K562 (cell line): Measurements from ENCODE around the gene NMT1. TPM values are rescaled to one million over a fixed set of nuclear protein-coding genes. Genes with fewer than 3 reads are reported as not detected.

ENCODE experiments used
- ATF7 ChIP-seq: fragments of 450-650 bp; IDR thresholded peaks from 2 replicates; pipeline ENCODE4 v1.7.1; 2014; ENCODE audit warnings: mild to moderate bottlenecking, moderate library complexity
- CAMTA2 ChIP-seq: fragments of 250-450 bp; sonication (Bioruptor Pico); conservative IDR thresholded peaks from 2 replicates; pipeline ENCODE4 v1.5.1; 2022
- CCNT2 ChIP-seq: IDR thresholded peaks from 2 replicates; pipeline ENCODE4 v1.6.1; 2011; ENCODE audit warnings: borderline replicate concordance, low read depth, mild to moderate bottlenecking, moderate library complexity, mixed read lengths, low read length; ENCODE audit not compliant: insufficient read length; ENCODE audit errors: extremely low read depth
- KDM1A ChIP-seq, 2 experiments: fragments of 450-650 bp; IDR thresholded peaks; 2 replicates each; pipeline ENCODE4 v1.6.1; 2016; ENCODE audit warnings: mild to moderate bottlenecking in 2 of 2
- KDM5B ChIP-seq: fragments of 200-600 bp; sonication (generic); IDR thresholded peaks from 2 replicates; pipeline ENCODE4 v1.6.1; 2012; ENCODE audit warnings: low read depth, mild to moderate bottlenecking, moderate library complexity, low read length, control low read depth, inconsistent platforms; ENCODE audit not compliant: insufficient replicate concordance
- MTF1 ChIP-seq: fragments of 250-450 bp; sonication (Bioruptor Pico); IDR thresholded peaks from 2 replicates; pipeline ENCODE4 v1.9.0; 2021; ENCODE audit warnings: moderate library complexity, mild to moderate bottlenecking, inconsistent platforms, borderline replicate concordance
- RBM39 ChIP-seq: fragments of 200-400 bp; formaldehyde crosslinking; optimal IDR thresholded peaks from 2 replicates; pipeline ENCODE3; 2018; ENCODE audit warnings: low read depth, low read length
- STAT5A ChIP-seq: IDR thresholded peaks from 2 replicates; pipeline ENCODE4 v1.6.1; 2012; ENCODE audit warnings: low read length, inconsistent platforms, borderline replicate concordance
- TCFL5 ChIP-seq: fragments of 250-450 bp; sonication (Bioruptor Pico); conservative IDR thresholded peaks from 2 replicates; pipeline ENCODE4 v1.6.1; 2021; ENCODE audit warnings: mild to moderate bottlenecking, moderate library complexity, matching md5 sums
- TOE1 ChIP-seq, 2 experiments: fragments of 450-650 bp in 1 of 2; sonication (generic) in 1 of 2; formaldehyde crosslinking in 1 of 2; IDR thresholded peaks; 2 replicates each; pipeline versions ENCODE4 v1.7.1 to v1.8.0; 2016 to 2022; ENCODE audit warnings: borderline replicate concordance in 2 of 2, mild to moderate bottlenecking in 2 of 2, antibody characterized with exemption in 1 of 2, inconsistent platforms in 1 of 2, low read depth in 1 of 2, missing genetic modification reagents in 1 of 2, moderate library complexity in 1 of 2
- ZNF408 ChIP-seq: fragments of 250-450 bp; sonication (Bioruptor Pico); IDR thresholded peaks from 2 replicates; pipeline ENCODE4 v1.4.0; 2020; ENCODE audit warnings: low read depth, mild to moderate bottlenecking, moderate library complexity
- ZNF695 ChIP-seq: fragments of 450-650 bp; formaldehyde crosslinking; IDR thresholded peaks from 2 replicates; pipeline ENCODE4 v1.4.0; 2020; ENCODE audit warnings: mild to moderate bottlenecking, moderate library complexity
- polyA plus RNA-seq, 8 experiments: library from polyadenylated mRNA; depleted of rRNA in 4 of 8; stranded (reverse) in 5 of 8; unstranded in 3 of 8; fragments of >200 nt; fragmentation: Nextera tagmentation in 2 of 8; fragmentation: Illumina TruSeq in 1 of 8; extraction: Ambion mirVana in 2 of 8; extraction: Trizol in 1 of 8; gene quantifications; 2 replicates each; pipeline versions ENCODE4 v1.2.1 to v1.2.3, GENCODE V29; 2011 to 2014; ENCODE audit warnings: inconsistent platforms in 1 of 8, missing spikeins in 1 of 8
- total RNA-seq, 7 experiments: library from RNA; depleted of rRNA in 6 of 7; stranded (reverse); fragments of >200 nt in 6 of 7; fragmentation: Illumina TruSeq in 2 of 7; extraction: Trizol in 2 of 7; gene quantifications; 2 replicates each; pipeline versions ENCODE4 v1.2.1 to v1.2.3, GENCODE V29; 2011 to 2021; ENCODE audit warnings: low replicate concordance in 1 of 7
- TF ChIP-seq, protein P1 (sequence below): fragments of 450-650 bp; IDR thresholded peaks from 2 replicates; pipeline ENCODE4 v1.6.1; 2018; ENCODE audit warnings: mild to moderate bottlenecking, low read depth; ENCODE audit not compliant: partially characterized antibody
- TF ChIP-seq, protein P2 (sequence below), 3 experiments: fragments of 200-800 bp in 1 of 3; fragments of 250-450 bp in 1 of 3; fragments of 450-650 bp in 1 of 3; sonication (Bioruptor Pico) in 1 of 3; sonication (Bioruptor generic) in 1 of 3; formaldehyde crosslinking in 1 of 3; IDR thresholded peaks; 2 replicates each; pipeline versions ENCODE4 v1.6.1 to v1.8.0; 2016 to 2022; ENCODE audit warnings: mild to moderate bottlenecking in 2 of 3, missing genetic modification characterization in 2 of 3, missing compliant biosample characterization in 1 of 3, moderate library complexity in 1 of 3
- TF ChIP-seq, protein P3 (sequence below): IDR thresholded peaks from 3 replicates; pipeline ENCODE4 v1.6.1; 2011; ENCODE audit warnings: borderline replicate concordance, mild to moderate bottlenecking, moderate library complexity; ENCODE audit not compliant: insufficient read length; ENCODE audit errors: extremely low read depth

Gene NMT1
- total and polyA plus RNA-seq, 9 of the 15 experiments (the other 6 are each of a cell fraction or from before 2014, with no cell fraction given) = 86.7 to 569 (median 213) TPM

DNA sequence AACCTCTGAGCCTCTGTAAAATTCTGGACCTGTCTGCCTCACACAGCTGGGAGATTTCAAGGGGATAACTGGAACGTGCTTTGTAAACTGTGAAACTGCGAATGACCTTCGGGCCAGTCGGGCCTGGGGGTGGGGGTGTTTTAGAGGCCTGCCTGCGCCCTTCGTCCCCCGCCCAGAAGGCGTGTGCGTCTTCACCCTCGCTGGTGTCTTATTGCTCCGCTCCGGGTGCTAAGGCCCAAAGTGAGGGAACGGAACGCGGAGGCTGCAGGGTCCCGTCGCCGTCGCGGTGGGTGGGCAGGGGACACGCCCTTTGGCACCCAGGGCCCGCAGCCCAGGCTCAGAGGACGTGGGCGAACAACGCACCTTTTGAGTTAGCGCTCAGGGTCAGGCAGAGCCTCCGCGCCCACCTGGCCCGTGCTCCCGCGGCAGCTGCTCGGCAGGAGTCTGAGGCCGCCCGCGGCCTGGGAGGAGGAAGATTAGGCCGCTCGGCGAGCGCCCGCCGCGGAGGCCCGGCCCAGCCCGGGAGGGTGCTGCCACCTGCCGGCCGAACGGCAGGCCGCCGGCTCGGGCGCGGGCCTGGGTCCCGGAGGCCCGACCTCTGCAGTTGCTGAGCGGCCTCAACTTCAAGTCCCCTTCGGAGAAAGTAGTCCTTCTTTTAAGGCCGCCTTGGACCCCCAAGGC, 39.4 kb upstream of the NMT1 start (continued):
- no peak for TF ChIP-seq TOE1 (IDR thresholded peaks at IDR 0.05; ENCODE audit: borderline replicate concordance)
- TF ChIP-seq TOE1 (CRISPR knock-in tag; IDR thresholded peaks at IDR 0.05; ENCODE audit: borderline replicate concordance, low read depth) = 0 out of 2 replicates have a peak, but pooled peaks have one; percentile 35
- no peak for TF ChIP-seq KDM1A (IDR thresholded peaks at IDR 0.05)
- TF ChIP-seq CCNT2 = peak; percentile 82
- TF ChIP-seq ZNF408 (CRISPR knock-in tag) = no peak
- TF ChIP-seq, protein P1, sequence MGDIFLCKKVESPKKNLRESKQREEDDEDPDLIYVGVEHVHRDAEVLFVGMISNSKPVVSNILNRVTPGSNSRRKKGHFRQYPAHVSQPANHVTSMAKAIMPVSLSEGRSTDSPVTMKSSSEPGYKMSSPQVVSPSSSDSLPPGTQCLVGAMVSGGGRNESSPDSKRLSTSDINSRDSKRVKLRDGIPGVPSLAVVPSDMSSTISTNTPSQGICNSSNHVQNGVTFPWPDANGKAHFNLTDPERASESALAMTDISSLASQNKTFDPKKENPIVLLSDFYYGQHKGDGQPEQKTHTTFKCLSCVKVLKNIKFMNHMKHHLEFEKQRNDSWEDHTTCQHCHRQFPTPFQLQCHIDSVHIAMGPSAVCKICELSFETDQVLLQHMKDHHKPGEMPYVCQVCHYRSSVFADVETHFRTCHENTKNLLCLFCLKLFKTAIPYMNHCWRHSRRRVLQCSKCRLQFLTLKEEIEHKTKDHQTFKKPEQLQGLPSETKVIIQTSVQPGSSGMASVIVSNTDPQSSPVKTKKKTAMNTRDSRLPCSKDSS = no peak
- no peak; the same call in 1 of the 2 replicates for TF ChIP-seq ATF7
- no peak for TF ChIP-seq CAMTA2 (CRISPR knock-in tag)
- TF ChIP-seq MTF1 = no peak
- no peak for TF ChIP-seq KDM5B
- no peak for TF ChIP-seq STAT5A
- no peak for TF ChIP-seq TCFL5
- TF ChIP-seq, protein P2, sequence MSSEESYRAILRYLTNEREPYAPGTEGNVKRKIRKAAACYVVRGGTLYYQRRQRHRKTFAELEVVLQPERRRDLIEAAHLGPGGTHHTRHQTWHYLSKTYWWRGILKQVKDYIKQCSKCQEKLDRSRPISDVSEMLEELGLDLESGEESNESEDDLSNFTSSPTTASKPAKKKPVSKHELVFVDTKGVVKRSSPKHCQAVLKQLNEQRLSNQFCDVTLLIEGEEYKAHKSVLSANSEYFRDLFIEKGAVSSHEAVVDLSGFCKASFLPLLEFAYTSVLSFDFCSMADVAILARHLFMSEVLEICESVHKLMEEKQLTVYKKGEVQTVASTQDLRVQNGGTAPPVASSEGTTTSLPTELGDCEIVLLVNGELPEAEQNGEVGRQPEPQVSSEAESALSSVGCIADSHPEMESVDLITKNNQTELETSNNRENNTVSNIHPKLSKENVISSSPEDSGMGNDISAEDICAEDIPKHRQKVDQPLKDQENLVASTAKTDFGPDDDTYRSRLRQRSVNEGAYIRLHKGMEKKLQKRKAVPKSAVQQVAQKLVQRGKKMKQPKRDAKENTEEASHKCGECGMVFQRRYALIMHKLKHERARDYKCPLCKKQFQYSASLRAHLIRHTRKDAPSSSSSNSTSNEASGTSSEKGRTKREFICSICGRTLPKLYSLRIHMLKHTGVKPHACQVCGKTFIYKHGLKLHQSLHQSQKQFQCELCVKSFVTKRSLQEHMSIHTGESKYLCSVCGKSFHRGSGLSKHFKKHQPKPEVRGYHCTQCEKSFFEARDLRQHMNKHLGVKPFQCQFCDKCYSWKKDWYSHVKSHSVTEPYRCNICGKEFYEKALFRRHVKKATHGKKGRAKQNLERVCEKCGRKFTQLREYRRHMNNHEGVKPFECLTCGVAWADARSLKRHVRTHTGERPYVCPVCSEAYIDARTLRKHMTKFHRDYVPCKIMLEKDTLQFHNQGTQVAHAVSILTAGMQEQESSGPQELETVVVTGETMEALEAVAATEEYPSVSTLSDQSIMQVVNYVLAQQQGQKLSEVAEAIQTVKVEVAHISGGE (CRISPR knock-in tag; IDR thresholded peaks at IDR 0.05) = peak in 1 of 3 experiments; percentile 10; a peak in 1 of 6 replicates
- TF ChIP-seq ZNF695 (CRISPR knock-in tag) = no peak
- TF ChIP-seq, protein P3, sequence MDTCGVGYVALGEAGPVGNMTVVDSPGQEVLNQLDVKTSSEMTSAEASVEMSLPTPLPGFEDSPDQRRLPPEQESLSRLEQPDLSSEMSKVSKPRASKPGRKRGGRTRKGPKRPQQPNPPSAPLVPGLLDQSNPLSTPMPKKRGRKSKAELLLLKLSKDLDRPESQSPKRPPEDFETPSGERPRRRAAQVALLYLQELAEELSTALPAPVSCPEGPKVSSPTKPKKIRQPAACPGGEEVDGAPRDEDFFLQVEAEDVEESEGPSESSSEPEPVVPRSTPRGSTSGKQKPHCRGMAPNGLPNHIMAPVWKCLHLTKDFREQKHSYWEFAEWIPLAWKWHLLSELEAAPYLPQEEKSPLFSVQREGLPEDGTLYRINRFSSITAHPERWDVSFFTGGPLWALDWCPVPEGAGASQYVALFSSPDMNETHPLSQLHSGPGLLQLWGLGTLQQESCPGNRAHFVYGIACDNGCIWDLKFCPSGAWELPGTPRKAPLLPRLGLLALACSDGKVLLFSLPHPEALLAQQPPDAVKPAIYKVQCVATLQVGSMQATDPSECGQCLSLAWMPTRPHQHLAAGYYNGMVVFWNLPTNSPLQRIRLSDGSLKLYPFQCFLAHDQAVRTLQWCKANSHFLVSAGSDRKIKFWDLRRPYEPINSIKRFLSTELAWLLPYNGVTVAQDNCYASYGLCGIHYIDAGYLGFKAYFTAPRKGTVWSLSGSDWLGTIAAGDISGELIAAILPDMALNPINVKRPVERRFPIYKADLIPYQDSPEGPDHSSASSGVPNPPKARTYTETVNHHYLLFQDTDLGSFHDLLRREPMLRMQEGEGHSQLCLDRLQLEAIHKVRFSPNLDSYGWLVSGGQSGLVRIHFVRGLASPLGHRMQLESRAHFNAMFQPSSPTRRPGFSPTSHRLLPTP = no peak
- no peak for TF ChIP-seq RBM39
